Stimulated activated CD4-positive, alpha-beta T cell treated with anti-CD3 and anti-CD28 coated beads, Interleukin-12 subunit alpha, Interleukin-12 subunit beta, amount 100 ng/mL, for 4 hours (primary cell): ENCODE measurements around the gene CHCT1.

Experiments used
- DNase-seq: peaks from one replicate; pipeline ENCODE4 v3.0.0-alpha.2; 2020

CHCT1 gene

GRCh38 chr17:60443713-60444112 lies 21.4 kb downstream of the CHCT1 start:
- no peak for DNase-seq

GRCh38 chr17:60445144-60445543 lies 22.9 kb downstream of the CHCT1 start:
- DNase-seq = no peak

GRCh38 chr17:60447375-60447774 lies 25.1 kb downstream of the CHCT1 start:
- no peak for DNase-seq

- no peak for DNase-seq
These were observed 28.8 kb downstream of the CHCT1 start for GRCh38 chr17:60451071-60451470.

GRCh38 chr17:60451965-60452364 lies 29.7 kb downstream of the CHCT1 start:
- no peak for DNase-seq

GRCh38 chr17:60455378-60455777 lies 33.1 kb downstream of the CHCT1 start:
- no peak for DNase-seq

GRCh38 chr17:60457148-60457547 lies 34.9 kb downstream of the CHCT1 start:
- no peak for DNase-seq

- DNase-seq = no peak
These were observed 39.3 kb downstream of the CHCT1 start for GRCh38 chr17:60461584-60461983.

GRCh38 chr17:60463157-60463835 lies 41.0 kb downstream of the CHCT1 start:
- DNase-seq = no peak

GRCh38 chr17:60464343-60464742 lies 42.1 kb downstream of the CHCT1 start:
- DNase-seq = no peak

GRCh38 chr17:60468371-60468770 lies 46.1 kb downstream of the CHCT1 start:
- DNase-seq = no peak

- no peak for DNase-seq
These were observed 49.2 kb downstream of the CHCT1 start for GRCh38 chr17:60471451-60471850.

GRCh38 chr17:60472449-60472848 lies 50.2 kb downstream of the CHCT1 start:
- no peak for DNase-seq

- DNase-seq = no peak
These were observed 51.5 kb downstream of the CHCT1 start for GRCh38 chr17:60473788-60474187.
